ENCODE data around the gene SEC24D. TPM values are rescaled to one million over a fixed set of nuclear protein-coding genes. Genes with fewer than 3 reads are reported as not detected.

The SEC24D gene
- total RNA-seq, 8 experiments from 2014 or later = 6.2 to 60.3 (median 23.5) TPM

GRCh38 chr4:118684873-118685811 lies 150.8 kb downstream of the SEC24D start, which contains the start of gene METTL14:
TSS of gene METTL14 (plus strand) at chr4:118685392. CDS start at chr4:118685535, 143 bp downstream.
- peak; percentile 95 to 99 (median 99) for ATAC-seq (replicated peaks in 6 of 8)
- Histone ChIP-seq H3K4me3 (peak within 1 kb of the TSS; percentile 51 to 98 (median 74)), H3K4me1 (replicated peaks in 1 of 2) (peaks cover 8 to 15% of the 10 kb centered on the region in 2 donors), H3K27ac (peak within 1 kb of the TSS; percentile 84 to 88)
- in situ Hi-C loops (cut with MboI; ENCODE audit: low pct_unique_long_range_greater_than_20kb in 2 of 9, low sequenced_read_pairs in 9 of 9, unreplicated experiment in 9 of 9) = no loop called here
- WGBS, 10 experiments = 0 to 100% (median 8%) methylated on average over 1 to 31 of the region's 42 CpGs

- Histone ChIP-seq H3K4me1 (replicated peaks in 1 of 2) (peaks cover 8 to 15% of the 10 kb centered on the region in 2 donors), H3K4me3 (no peak overlapping the region), H3K27ac (no peak overlapping the region)
- ATAC-seq (replicated peaks in 6 of 8) = no peak
- 0 to 29% (median 0%) methylated on average over 1 to 2 of the region's 2 CpGs; no CpG with 5 or more reads in 3 of the 10 experiments for WGBS, 10 experiments
- in situ Hi-C loops (cut with MboI; ENCODE audit: low pct_unique_long_range_greater_than_20kb in 2 of 9, low sequenced_read_pairs in 9 of 9, unreplicated experiment in 9 of 9) = no loop called here
Observed at GRCh38 chr4:118683513-118683912, 152.4 kb downstream of the SEC24D start.

- no peak overlapping the region for H3K27ac ChIP-seq
Observed at GRCh38 chr4:118682928-118683327, 153.0 kb downstream of the SEC24D start.

GRCh38 chr4:118680808-118681207 lies 155.1 kb downstream of the SEC24D start:
- H3K4me3 ChIP-seq = no peak overlapping the region
- ATAC-seq (replicated peaks in 6 of 8) = no peak
- 60 to 88% (median 80%) methylated on average over 1 of the region's 1 CpG; no CpG with 5 or more reads in 7 of the 10 experiments for WGBS, 10 experiments
- H3K27ac ChIP-seq = no peak overlapping the region
- in situ Hi-C loops (cut with MboI; ENCODE audit: low pct_unique_long_range_greater_than_20kb in 2 of 9, low sequenced_read_pairs in 9 of 9, unreplicated experiment in 9 of 9) = no loop called here
- peaks cover 0 to 4% of the 10 kb centered on the region in 2 donors for H3K4me1 ChIP-seq (replicated peaks in 1 of 2)

More at GRCh38 chr4:118682928-118683327, 153.0 kb downstream of the SEC24D start:
- WGBS, 10 experiments = 20 to 100% (median 63%) methylated on average over 1 of the region's 1 CpG; no CpG with 5 or more reads in 6 of the 10 experiments
- Histone ChIP-seq H3K4me1 (replicated peaks in 1 of 2) (peaks cover 8 to 15% of the 10 kb centered on the region in 2 donors), H3K4me3 (no peak overlapping the region)
- peak in 1 of 8 experiments; percentile 6 for ATAC-seq (replicated peaks in 6 of 8)
- in situ Hi-C loops (cut with MboI; ENCODE audit: low pct_unique_long_range_greater_than_20kb in 2 of 9, low sequenced_read_pairs in 9 of 9, unreplicated experiment in 9 of 9) = no loop called here

DNA sequence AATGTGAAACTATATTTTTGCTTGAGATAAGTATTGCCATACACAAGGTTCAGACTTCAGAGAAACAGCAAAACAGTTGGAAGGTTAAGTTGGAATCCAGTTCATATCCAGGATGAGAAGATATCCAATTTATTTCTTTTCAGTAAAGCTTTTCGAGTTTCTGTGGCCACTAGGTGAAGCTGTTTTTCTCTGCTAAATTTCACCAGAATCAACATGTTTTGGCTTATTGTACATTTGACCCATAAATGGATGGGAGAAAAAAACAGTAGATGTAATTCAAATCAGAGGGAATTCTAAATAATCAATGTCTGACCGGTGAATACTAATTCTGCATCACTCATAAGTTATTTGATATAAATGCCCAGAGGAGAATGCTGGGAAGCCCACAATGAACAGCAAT lies 159.8 kb downstream of the SEC24D start:
- in situ Hi-C loops (cut with MboI; ENCODE audit: low pct_unique_long_range_greater_than_20kb in 2 of 9, low sequenced_read_pairs in 9 of 9, unreplicated experiment in 9 of 9) = no loop called here
- no peak overlapping the region for H3K27ac ChIP-seq
- 0 to 100% (median 68%) methylated on average over 1 to 2 of the region's 2 CpGs; no CpG with 5 or more reads in 1 of the 10 experiments for WGBS, 10 experiments
- no peaks in the 10 kb centered on the region for H3K4me1 ChIP-seq (replicated peaks in 1 of 2)
- no peak for ATAC-seq (replicated peaks in 6 of 8)
- no peak overlapping the region for H3K4me3 ChIP-seq

Other genes with a start within 250 kb of the SEC24D start
- 10 to 100 TPM; 15.3 to 44.1 (median 25.1) TPM for gene METTL14, start 150.7 kb downstream of the SEC24D start, total RNA-seq
- 10 to 100 TPM in 4 of 8 experiments, under 1 TPM in 4; 0.17 to 21.4 (median 8.9) TPM for gene SYNPO2, start 52.7 kb upstream of the SEC24D start, total RNA-seq

Measured in motor neuron (in vitro differentiated cells).